GM18861 (cell line): ENCODE results near the gene ITGA5.
A peak's percentile ranks its signal among the peaks of the same experiment; 100 is the strongest.

Source experiments
- ATAC-seq: cut with Tn5 transposase; IDR thresholded peaks from one replicate; pipeline ENCODE4 v1.9.1; 2021; ENCODE audit not compliant: unreplicated experiment

Gene ITGA5

GRCh38 chr12:54390176-54390667 lies 28.8 kb downstream of the ITGA5 start:
- ATAC-seq, result no peak

DNA sequence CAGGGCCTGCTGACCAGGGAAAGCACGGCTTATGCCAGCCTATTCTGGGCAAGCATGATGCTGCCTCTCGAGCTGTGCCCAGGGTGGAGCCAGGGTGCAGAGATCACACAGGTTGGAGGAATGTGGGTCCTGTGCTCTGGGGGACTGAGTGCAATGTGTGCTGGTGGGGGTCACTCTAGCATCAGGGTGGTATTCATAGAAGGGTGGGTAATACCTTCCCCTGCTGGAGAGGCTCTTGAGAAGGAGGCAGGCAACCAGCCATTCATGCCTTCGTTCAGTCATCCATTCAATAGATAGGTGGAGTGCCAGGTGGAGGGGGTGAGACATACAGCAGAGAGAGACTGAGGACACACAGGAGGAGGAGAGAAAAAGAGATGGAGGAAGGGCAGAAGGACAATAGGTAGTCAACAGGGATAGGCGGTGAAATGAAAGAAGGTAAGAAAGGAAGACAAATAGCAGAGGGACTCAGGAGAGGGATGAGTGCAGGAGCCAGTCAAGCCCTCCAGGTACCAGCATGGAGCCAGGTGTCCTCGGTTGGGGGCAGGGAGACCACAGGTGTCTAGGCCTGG lies 29.4 kb downstream of the ITGA5 start:
- no peak for ATAC-seq

DNA sequence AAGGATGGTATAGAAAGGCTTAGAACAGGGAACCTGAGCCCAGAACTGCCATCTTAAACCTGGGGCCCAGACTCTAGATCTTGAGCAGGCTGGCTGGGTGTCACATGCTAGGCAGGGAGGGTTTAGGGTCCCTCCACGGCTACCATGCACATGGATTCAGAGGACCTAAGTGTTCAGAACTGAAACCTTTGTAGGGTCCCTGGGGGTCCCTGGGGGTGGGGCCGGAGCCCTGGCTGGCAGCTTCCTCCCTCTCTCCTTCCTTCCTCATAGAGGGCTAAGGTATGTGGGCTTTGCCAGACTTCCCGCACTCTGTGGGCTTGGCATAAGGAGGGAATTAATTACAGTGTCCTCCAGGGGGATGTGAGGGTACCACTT lies 29.9 kb downstream of the ITGA5 start:
- no peak for ATAC-seq

GRCh38 chr12:54388237-54389133 lies 30.6 kb downstream of the ITGA5 start:
- no peak for ATAC-seq

GRCh38 chr12:54387114-54387467 lies 32.0 kb downstream of the ITGA5 start:
- no peak for ATAC-seq

- no peak for ATAC-seq
Observed at GRCh38 chr12:54386403-54387113, 32.5 kb downstream of the ITGA5 start.

DNA sequence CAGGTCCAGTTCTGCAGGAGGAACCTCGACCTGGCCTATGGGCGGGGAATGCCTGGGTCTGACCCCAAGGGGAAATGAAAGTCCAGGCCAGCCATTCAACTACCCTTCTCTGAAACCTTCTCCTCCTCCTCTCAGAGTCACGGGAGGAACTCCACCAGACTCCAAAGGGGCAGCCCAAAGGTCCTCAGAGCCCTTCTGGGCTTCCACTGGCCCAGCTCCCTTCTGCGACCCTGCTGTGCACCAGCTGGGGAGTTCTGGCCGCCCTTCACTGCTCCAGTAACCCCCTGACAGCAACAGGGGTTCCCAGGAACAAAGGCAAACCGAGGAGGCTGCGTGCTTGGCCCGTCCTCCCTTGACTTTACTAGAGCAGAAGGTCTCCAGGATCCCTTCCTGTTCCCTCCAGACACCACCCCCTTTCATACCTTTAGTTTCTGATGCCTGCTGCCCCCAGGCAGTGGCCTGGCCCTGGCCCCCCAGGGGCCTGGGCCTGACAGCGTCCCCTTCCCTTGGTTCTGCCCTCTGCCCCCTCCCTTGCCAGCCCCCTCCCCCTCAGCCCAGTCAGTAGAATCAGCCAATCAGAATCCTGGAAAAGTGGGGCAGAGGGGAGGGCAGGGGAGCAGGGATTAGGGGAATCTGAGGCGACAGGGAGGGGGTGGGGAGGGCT lies 33.7 kb downstream of the ITGA5 start:
- ATAC-seq, result peak; percentile 59

- ATAC-seq, result no peak
Observed at GRCh38 chr12:54384591-54385041, 34.5 kb downstream of the ITGA5 start, which contains the start of gene ZNF385A. Gene ZNF385A, minus strand, starts transcription at chr12:54384733. Its CDS starts 219 bp downstream, at chr12:54384514.

GRCh38 chr12:54383041-54383609 lies 35.9 kb downstream of the ITGA5 start:
- ATAC-seq, result no peak

DNA sequence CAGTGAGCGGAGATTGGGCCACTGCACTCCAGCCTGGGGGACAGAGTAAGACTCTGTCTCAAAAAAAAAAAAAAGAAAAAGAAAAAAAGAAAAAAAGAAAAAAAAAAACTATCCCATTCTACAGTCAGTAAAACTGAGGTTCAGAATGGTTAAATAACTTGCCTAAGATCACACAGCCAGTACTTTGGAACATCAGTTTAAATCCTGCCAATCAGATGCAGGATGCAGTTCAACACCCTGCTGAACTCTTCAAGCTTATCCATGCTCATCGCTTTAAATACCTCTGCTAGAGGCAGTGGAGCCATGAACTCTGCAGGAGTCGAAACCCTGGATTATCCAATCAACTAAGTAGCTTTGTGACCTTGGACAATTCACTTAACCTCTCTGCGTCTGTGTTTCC lies 37.9 kb downstream of the ITGA5 start:
- ATAC-seq, result no peak

- ATAC-seq, result peak; percentile 83
Observed at GRCh38 chr12:54379398-54380201, 39.5 kb downstream of the ITGA5 start.

DNA sequence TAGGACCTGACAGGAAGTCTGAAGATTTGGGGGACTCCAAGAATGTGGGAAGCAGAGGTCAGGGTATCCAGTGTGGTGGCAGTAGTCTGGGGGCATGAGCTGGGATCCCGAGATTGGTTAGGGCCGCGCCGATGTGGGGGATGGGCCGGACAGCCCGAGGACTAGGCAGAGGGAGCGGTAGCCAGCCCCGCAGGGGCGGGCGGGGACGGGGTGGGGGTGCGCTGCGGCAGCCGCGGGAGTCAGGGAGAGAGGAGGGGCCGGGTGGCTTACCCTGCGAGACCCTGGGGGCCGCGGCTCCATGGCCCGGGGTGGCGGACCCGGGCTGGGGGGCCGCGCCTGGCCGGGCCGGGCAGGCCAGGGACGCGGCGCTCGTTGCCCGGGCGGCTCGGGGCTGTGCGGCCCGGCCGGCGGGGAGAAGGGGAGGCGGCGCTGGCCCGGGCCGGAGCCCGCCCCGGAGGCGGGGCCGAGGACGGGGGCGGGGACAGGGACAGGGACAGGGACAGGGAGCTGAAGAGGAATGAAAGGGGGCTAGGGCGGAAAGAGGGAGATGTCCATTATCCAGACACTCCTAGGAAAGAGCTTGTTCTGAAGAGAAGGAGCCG lies 40.2 kb downstream of the ITGA5 start:
- no peak for ATAC-seq

GRCh38 chr12:54377797-54378515 lies 41.1 kb downstream of the ITGA5 start:
- ATAC-seq, result no peak

DNA sequence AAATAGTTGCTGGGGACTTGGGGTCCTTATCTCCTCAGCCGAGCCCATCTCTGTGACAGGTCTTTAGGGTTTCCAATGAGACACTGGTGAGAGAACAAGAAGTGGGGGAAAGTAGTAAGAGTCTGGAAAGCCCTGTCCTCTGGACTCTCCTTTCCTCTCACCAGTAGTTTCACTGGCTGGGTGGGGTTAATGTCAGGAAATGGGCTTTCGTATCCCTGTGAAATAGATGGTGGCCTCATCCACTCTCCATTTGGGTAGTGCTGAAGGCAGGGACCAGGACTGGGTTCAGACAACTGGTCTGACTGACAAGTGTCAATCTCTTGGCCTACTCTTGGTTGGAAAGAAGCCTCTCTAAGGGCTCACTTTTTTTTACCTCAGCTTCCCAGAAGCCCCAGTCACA lies 42.1 kb downstream of the ITGA5 start:
- no peak for ATAC-seq

DNA sequence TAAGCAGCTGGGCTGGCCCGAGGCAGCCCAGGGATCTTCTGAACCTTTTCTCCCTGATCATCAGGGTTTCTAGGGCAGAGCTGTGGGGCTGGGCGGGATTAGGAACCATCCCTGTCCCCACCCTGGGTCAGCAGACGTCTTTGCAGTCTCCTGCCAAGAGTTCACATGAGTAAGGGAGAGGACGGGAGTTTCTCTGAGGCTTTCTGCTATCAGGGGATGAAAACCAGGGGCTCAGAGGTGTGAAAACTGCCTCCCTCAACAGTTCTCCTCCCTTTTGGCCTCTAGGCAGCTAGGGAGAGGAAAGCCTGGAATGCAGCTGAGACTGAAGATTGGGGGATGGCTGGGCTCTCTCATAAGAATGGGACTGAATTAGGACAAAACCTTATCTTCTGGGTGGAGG lies 42.5 kb downstream of the ITGA5 start:
- no peak for ATAC-seq

- no peak for ATAC-seq
Observed at GRCh38 chr12:54375259-54375579, 43.8 kb downstream of the ITGA5 start.

GRCh38 chr12:54374562-54375258 lies 44.4 kb downstream of the ITGA5 start:
- no peak for ATAC-seq
